ENCODE data around the gene SLC35E2B. TPM values are rescaled to one million over a fixed set of nuclear protein-coding genes. Genes with fewer than 3 reads are reported as not detected.
"Not testable (repeated sequence)": the region's sequence is repeated elsewhere in the genome, so short reads cannot be mapped to it uniquely, and the experiment has no call there.

SLC35E2B gene
- 10 to 100 TPM; 75.3 to 77.0 TPM for total RNA-seq

GRCh38 chr1:1692714-1693647, at the start of gene SLC35E2B:
TSS of gene SLC35E2B (minus strand) at chr1:1692795. CDS start at chr1:1676699, 16,096 bp downstream.
- H3K36me3 Mint-ChIP-seq, H3K4me1 Mint-ChIP-seq, POLR2A ChIA-PET, H3K9me3 Mint-ChIP-seq, H3K27me3 Mint-ChIP-seq: not testable (repeated sequence)
- peak; percentile 94 for DNase-seq
- peak within 1 kb of the TSS; percentile 89 for H3K27ac Mint-ChIP-seq
- ATAC-seq (ENCODE audit: low read depth): peak; percentile 80
- peak within 1 kb of the TSS; percentile 71 for H3K4me3 Mint-ChIP-seq

GRCh38 chr1:1741013-1741412, 48.4 kb upstream of the SLC35E2B start:
- POLR2A ChIA-PET; H3K4me1 Mint-ChIP-seq; ATAC-seq (ENCODE audit: low read depth); DNase-seq; H3K9me3 Mint-ChIP-seq; H3K27ac Mint-ChIP-seq; H3K27me3 Mint-ChIP-seq; H3K36me3 Mint-ChIP-seq; H3K4me3 Mint-ChIP-seq: not testable (repeated sequence)

GRCh38 chr1:1738799-1739337, 46.3 kb upstream of the SLC35E2B start:
- H3K27me3 Mint-ChIP-seq, DNase-seq, H3K27ac Mint-ChIP-seq, H3K9me3 Mint-ChIP-seq, H3K4me3 Mint-ChIP-seq, POLR2A ChIA-PET, H3K4me1 Mint-ChIP-seq, H3K36me3 Mint-ChIP-seq: not testable (repeated sequence)
- peak; percentile 64 for ATAC-seq (ENCODE audit: low read depth)

GRCh38 chr1:1737675-1738590, 45.3 kb upstream of the SLC35E2B start:
- DNase-seq; H3K4me3 Mint-ChIP-seq; H3K36me3 Mint-ChIP-seq; POLR2A ChIA-PET; ATAC-seq (ENCODE audit: low read depth); H3K4me1 Mint-ChIP-seq; H3K9me3 Mint-ChIP-seq; H3K27me3 Mint-ChIP-seq; H3K27ac Mint-ChIP-seq: not testable (repeated sequence)

- Mint-ChIP-seq H3K27me3 (no peaks in the 10 kb centered on the region), H3K4me3 (no peak overlapping the region), H3K4me1 (peaks cover 7% of the 10 kb centered on the region), H3K9me3 (no peaks in the 10 kb centered on the region), H3K27ac (no peak overlapping the region), H3K36me3 (peaks cover 10% of the 10 kb centered on the region)
- POLR2A ChIA-PET: no interaction called here
- no peak for ATAC-seq (ENCODE audit: low read depth)
- no peak for DNase-seq
Measured at GRCh38 chr1:1732381-1732780, 39.8 kb upstream of the SLC35E2B start.

- POLR2A ChIA-PET: no interaction called here
Measured at GRCh38 chr1:1730870-1731269, 38.3 kb upstream of the SLC35E2B start.

GRCh38 chr1:1730230-1730629, 37.6 kb upstream of the SLC35E2B start:
- H3K9me3 Mint-ChIP-seq; DNase-seq; POLR2A ChIA-PET; H3K27me3 Mint-ChIP-seq; ATAC-seq (ENCODE audit: low read depth); H3K4me1 Mint-ChIP-seq; H3K4me3 Mint-ChIP-seq; H3K36me3 Mint-ChIP-seq; H3K27ac Mint-ChIP-seq: not testable (repeated sequence)

More at GRCh38 chr1:1730870-1731269, 38.3 kb upstream of the SLC35E2B start:
- Mint-ChIP-seq H3K27ac (no peak overlapping the region), H3K4me3 (no peak overlapping the region), H3K4me1 (peaks cover 7% of the 10 kb centered on the region), H3K9me3 (no peaks in the 10 kb centered on the region), H3K27me3 (no peaks in the 10 kb centered on the region), H3K36me3 (peaks cover 10% of the 10 kb centered on the region)
- no peak for DNase-seq
- no peak for ATAC-seq (ENCODE audit: low read depth)

GRCh38 chr1:1729116-1729816, 36.7 kb upstream of the SLC35E2B start:
- H3K4me1 Mint-ChIP-seq, POLR2A ChIA-PET, H3K27me3 Mint-ChIP-seq: not testable (repeated sequence)

GRCh38 chr1:1728308-1729005, 35.9 kb upstream of the SLC35E2B start:
- H3K27me3 Mint-ChIP-seq; H3K4me1 Mint-ChIP-seq; ATAC-seq (ENCODE audit: low read depth); H3K36me3 Mint-ChIP-seq; H3K9me3 Mint-ChIP-seq; POLR2A ChIA-PET; DNase-seq: not testable (repeated sequence)
- H3K27ac Mint-ChIP-seq: peak overlapping the region; percentile 86
- peak overlapping the region; percentile 68 for H3K4me3 Mint-ChIP-seq

More at GRCh38 chr1:1729116-1729816, 36.7 kb upstream of the SLC35E2B start:
- not testable (repeated sequence) for H3K4me3 Mint-ChIP-seq; H3K36me3 Mint-ChIP-seq; H3K9me3 Mint-ChIP-seq; ATAC-seq (ENCODE audit: low read depth); DNase-seq
- peak overlapping the region; percentile 79 for H3K27ac Mint-ChIP-seq

- H3K9me3 Mint-ChIP-seq; H3K36me3 Mint-ChIP-seq; H3K4me1 Mint-ChIP-seq; DNase-seq; H3K27ac Mint-ChIP-seq; H3K27me3 Mint-ChIP-seq; H3K4me3 Mint-ChIP-seq; POLR2A ChIA-PET; ATAC-seq (ENCODE audit: low read depth): not testable (repeated sequence)
Measured at GRCh38 chr1:1727131-1727651, 34.6 kb upstream of the SLC35E2B start.

- H3K9me3 Mint-ChIP-seq; H3K4me3 Mint-ChIP-seq; H3K36me3 Mint-ChIP-seq; DNase-seq; POLR2A ChIA-PET; H3K4me1 Mint-ChIP-seq; ATAC-seq (ENCODE audit: low read depth); H3K27me3 Mint-ChIP-seq: not testable (repeated sequence)
- peak overlapping the region; percentile 45 for H3K27ac Mint-ChIP-seq
Measured at GRCh38 chr1:1726088-1726487, 33.5 kb upstream of the SLC35E2B start.

All from activated naive CD8-positive, alpha-beta T cell treated with anti-CD3 and anti-CD28 coated beads, Interleukin-2, amount 10 ng/mL, durations not matched to agents 7 days and 5 days (primary cell).